Cerebellar cortex (tissue), 1 donor: ENCODE measurements around the gene ERBIN.
"Not testable (repeated sequence)": the region's sequence is repeated elsewhere in the genome, so short reads cannot be mapped to it uniquely, and the experiment has no call there.

Source experiments
- DNase-seq: peaks from one replicate; pipeline ENCODE4 v3.0.0-alpha.2; 2015; ENCODE audit warnings: low spot score

Gene ERBIN

DNA sequence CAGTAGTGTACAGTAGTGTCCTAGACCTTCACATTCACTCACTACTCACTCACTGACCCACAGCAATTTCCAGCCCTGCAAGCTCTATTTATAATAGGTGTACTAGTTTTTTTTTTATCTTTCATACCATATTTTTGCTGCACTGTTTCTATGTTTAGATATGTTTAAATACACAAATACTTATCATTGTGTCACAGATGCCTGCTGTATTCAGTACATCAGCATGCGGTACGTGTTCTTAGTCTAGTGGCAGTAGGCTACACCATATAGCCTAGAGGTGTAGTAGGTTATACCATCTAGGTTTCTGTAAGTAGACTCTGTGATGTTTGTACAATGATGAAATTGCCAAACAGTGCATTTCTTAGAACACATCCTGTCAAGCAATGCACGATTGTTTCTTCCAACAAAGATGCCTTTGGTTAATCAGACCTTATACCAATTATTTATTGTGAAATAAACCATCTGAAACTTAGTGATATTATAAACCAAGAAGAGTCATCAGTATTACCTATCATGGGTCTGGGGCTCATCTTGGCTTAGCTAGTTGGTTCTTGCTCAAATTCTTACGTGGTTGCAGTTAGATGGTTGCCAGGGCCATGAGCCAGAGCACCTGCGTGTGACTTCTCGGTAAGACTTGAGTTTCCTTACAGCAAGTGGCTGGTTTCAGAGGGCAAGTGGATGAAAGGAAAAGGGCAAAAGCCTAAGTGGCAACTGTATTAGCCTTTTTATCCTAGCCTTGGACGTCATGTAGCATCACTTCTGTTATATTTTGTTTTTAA is 41.1 kb downstream of the ERBIN start:
- no peak for DNase-seq

DNA sequence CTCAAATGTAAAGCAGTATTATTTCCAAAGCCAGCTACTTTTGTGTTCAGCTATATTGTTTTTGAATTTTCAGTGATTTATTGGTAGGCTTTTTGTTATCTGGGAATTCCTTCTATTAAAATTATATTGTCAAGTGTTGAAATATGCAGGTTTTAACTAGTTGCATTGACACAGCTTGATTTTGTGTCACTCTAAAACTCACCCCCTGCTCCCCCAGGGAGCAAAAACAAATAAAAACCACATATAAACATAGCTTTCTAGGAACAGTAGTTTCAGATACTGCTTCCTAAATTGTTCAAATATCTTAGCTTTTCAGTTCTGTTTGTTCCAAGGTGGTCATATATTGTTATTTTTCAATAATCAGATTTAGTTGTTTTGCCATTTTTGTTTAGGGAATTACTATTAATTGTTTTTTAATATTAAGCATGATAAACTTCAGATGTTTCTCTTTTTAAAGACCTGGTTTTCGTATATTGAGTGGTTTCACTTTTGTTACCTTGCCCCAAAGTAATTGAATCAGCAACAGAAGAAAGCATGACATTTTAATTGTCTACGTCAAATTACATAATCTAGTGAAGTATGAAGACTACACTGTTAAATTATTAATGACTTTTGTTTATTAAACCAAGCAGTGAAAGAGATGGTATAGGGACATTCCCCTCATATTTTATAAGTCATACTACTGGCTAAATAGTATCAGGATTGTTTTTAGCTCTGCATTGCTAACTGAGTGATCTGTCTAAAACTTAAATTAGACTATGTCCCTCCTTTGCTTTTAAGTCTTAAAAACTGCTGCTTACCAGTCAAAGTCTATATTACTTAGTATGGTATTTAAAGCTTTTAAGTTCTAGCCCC is 43.4 kb downstream of the ERBIN start:
- DNase-seq: no peak

DNA sequence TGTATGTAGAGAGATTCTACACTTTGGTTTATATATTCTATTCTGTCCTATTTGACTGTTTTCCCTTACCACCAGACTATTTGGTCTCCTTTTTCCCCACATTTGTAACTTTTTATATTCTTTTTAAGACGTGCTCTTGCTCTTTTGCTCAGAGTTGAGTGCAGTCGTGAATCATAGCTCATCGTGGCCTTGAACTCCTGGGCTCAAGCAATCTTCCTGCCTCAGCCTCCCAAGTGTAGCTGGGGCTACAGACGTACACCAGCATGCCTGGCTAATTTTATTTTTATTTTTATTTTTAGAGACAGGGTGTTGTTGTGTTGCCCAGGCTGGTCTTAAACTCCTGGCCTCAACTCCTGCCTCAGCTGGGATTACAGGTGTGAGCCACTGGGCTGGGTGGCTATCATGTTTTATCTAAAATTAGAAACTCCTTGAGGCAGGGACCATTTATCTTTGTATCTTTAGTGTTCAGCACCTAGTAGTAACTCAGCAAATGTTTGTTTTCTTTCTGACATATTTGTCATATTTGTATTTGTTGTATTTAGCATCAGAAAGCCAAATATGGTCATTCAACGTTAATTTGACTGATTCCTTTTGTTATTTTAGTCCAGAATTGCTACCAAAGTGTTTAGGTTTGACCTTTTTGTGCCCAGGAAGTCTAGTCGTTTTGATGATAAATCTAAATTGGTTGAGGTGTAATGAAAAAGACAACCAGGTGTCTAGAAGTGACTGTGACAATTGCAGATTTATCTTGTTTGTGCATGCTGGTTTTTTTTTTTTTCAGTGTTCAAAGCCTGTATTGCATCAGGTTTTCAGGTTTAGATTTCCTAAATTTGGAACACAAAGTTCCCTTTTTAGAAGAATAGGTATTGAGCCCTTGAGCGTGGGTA is 44.3 kb downstream of the ERBIN start:
- DNase-seq: no peak

DNA sequence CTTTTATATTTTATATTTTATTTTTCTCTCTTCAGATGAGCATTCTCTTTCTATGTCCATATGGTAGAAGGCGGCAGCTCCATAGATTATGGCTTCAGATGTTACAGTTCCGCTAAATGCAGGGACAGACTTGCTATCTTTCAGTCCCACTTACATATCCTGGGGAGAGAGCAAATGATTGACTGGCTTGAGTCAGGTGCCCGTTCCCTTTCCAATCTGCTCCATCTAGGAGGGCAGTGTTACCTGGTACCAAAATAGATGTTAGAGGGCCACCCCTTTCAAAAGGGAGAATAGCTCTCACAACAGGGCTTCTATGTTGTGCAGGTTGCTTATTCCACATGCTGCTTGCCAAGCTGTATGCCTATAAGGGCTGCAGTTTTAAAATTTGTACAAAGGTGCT is 45.3 kb downstream of the ERBIN start:
- DNase-seq: no peak

DNA sequence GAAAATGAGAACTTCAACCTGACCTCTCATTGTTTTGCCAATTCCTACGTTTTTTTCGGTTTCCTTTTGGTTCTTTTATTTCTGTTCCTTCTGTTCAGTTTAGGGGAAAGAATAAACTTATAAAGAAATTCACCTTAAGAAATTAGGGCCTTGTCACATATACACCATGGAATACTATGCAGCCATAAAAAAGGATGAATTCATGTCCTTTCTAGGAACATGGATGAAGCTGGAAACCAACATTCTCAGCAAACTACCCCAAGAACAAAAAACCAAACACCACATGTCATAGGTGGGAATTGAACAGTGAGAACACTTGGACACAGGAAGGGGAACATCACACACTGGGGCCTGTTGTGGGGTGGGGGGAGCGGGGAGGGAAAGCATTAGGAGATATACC is 46.5 kb downstream of the ERBIN start:
- DNase-seq: not testable (repeated sequence)

GRCh38 chr5:65978251-65978650 is 51.9 kb downstream of the ERBIN start:
- no peak for DNase-seq

- DNase-seq: no peak
Measured at GRCh38 chr5:65981548-65981947, 55.2 kb downstream of the ERBIN start.

DNA sequence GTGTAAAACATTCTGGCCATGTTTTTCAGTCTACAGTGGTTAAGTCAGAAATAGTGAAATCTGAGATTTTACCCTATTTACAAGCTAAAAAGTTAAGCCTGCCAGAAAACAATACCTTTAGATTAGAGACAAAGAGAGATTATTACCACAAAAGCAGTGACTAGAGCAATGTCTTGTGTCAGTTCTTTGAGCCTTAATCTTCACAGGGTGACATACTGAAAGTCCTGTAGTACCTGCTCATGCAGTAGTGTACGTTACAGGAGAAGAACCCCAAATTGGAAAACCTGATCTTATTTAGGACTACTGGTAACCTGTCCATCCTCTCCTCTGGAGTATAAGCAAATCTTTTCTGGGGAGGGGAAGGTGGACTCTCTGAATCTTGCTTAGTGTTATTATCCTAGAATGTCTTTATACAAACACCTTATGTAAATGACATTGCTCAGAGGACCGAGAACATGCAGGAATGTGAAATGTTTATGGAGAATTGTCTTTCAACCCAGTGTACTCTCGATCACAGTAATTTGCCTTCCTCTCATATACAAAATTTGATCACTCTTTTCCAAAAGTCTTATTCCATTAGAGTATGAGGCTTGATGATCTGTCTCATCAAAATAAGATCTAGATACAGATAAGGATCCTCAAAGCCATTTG is 55.7 kb downstream of the ERBIN start:
- DNase-seq: no peak

GRCh38 chr5:65982635-65983034 is 56.3 kb downstream of the ERBIN start:
- DNase-seq: no peak

DNA sequence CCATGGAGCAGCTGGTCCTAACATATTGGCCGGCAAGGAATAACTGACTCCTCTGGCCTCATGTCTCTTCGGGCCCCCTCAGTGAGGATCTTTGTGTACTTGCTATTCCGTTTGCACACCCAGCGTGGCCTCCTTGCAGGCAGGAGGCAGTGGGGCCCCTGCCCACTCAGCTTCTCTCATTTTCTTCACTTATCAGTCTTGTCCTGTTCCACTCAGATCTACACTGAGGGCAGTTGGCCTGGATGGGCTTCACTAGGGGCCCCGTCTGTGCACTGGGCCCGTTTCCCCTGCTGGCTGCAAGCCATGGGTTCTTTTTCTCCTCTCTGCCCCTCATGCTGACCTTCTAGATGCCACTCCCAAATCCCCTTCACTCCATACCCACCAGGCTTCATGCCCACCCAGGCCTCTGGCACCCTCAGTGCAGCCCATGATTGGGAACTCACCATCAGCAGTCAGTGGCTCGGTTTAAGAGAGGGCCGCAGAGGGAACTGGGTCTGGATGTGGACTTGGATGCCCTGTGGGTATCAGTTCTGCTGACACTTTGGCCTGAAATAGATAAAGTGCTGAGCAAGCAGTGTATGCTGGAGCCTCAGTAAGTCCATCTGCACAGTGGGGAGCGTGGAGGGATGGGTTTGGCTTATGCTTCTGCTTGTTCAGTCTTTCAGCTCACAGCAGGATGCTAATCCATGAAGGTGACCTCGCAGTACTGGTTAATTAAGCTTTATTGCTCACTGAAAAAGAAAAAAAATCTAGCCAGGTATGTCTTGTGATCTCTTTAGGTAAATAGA is 57.9 kb downstream of the ERBIN start:
- DNase-seq: no peak

GRCh38 chr5:65986050-65986451 is 59.7 kb downstream of the ERBIN start:
- no peak for DNase-seq

- no peak for DNase-seq
Measured at GRCh38 chr5:65986796-65987195, 60.4 kb downstream of the ERBIN start.

DNA sequence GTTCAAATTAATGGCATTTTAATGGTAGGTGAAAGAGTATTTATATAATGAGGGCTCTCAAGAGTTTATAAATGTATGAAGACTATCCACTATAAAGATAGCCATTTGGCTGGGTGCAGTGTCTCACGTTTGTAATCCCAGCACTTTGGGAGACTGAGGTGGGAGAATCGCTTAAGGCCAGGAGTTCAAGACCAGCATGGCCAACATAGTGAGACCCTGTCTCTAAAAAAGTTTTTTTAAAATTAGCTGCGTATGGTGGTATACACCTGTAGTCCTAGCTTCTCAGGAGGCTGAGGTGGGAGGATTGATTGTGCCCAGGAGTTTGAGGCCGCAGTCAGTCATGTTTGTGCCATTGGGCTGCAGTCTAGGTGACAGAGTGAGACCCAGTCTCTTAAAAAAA is 61.6 kb downstream of the ERBIN start:
- no peak for DNase-seq

DNA sequence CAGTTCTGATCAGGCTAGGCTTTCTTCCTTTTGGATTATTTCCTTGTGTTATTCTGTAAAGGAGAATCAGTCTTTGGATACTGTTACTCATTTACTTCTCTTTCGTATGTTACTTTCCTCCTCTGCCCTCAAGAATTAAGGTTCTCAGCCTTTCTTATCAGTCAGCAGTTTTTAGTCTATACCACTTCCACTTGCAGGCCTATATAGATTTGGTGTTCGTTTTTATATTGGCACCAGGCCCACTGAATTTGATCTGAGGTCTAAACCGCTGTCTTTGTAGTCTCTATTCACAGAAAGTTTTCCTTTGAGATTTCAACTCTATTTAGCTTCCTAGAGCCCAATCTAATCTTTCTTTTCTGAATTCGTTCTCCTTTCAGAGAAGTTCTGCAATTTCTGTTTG is 62.8 kb downstream of the ERBIN start:
- no peak for DNase-seq

DNA sequence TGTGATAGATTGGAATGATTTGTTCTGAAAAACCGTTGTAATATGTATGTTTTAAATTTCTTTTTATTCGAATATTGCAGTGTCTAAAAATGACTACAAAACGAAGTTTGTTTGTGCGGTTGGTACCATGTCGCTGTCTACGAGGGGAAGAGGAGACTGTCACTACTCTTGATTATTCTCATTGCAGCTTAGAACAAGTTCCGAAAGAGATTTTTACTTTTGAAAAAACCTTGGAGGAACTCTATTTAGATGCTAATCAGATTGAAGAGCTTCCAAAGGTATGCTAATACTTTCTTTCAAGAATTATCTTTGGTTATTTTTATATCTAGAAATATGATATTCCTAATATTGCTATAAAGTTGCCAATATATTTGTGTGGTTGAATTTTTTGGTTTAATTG is 66.3 kb downstream of the ERBIN start:
- DNase-seq: no peak

DNA sequence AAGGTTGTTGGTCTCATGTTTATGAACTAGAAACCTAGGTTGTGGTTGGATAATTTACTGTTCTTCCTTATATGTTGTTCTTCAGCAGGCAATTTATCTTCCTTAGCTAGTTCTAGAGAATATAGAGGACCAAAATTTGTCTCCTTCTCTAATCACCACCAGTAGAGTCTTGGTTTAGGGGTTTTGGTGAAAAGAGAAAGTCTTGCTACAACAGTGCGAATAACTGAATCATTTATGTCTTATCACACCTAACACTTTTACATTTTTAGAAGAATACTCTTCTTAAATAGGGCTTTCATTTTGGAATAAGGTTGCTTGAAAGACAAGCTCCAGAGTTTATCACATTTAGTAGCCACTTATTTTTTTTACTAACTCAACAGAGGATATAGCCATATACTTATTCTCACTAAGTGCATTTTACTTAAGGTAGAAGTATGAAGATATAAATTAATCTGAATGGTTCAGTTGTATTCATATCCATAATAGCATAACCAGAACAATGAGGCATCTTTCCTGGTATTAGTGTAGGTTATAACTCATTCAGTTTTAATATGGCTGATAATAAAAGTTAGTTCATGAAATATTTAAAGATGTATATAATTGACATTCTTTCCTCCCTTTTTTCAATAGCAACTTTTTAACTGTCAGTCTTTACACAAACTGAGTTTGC is 67.9 kb downstream of the ERBIN start:
- DNase-seq: no peak

- DNase-seq: no peak
Measured at GRCh38 chr5:65999061-65999723, 72.8 kb downstream of the ERBIN start.

DNA sequence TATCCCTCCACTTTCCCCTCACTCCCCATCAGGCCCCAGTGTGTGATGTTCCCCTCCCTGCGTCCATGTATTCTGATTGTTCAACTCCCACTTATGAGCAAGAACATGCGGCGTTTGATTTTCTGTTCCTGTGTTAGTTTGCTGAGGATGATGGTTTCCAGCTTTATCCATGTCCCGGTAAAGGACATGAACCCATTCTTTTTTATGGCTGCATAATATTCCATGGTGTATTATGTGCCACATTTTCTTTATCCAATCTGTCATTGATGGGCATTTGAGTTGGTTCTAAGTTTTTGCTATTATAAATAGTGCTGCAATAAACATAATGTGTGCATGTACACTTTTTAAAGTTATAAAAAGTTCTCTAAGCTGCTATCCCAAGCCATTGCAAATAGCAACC is 75.6 kb downstream of the ERBIN start:
- DNase-seq: no peak

- no peak for DNase-seq
Measured at GRCh38 chr5:66002415-66002814, 76.0 kb downstream of the ERBIN start.

GRCh38 chr5:66004216-66004615 is 77.8 kb downstream of the ERBIN start:
- no peak for DNase-seq
